HG03457 (cell line): ENCODE data around the gene ATP2B3.

Experiments used
- ATAC-seq: cut with Tn5 transposase; IDR thresholded peaks from one replicate; pipeline ENCODE4 v1.9.1; 2021; ENCODE audit warnings: moderate number of reproducible peaks; ENCODE audit not compliant: unreplicated experiment

ATP2B3 gene

DNA sequence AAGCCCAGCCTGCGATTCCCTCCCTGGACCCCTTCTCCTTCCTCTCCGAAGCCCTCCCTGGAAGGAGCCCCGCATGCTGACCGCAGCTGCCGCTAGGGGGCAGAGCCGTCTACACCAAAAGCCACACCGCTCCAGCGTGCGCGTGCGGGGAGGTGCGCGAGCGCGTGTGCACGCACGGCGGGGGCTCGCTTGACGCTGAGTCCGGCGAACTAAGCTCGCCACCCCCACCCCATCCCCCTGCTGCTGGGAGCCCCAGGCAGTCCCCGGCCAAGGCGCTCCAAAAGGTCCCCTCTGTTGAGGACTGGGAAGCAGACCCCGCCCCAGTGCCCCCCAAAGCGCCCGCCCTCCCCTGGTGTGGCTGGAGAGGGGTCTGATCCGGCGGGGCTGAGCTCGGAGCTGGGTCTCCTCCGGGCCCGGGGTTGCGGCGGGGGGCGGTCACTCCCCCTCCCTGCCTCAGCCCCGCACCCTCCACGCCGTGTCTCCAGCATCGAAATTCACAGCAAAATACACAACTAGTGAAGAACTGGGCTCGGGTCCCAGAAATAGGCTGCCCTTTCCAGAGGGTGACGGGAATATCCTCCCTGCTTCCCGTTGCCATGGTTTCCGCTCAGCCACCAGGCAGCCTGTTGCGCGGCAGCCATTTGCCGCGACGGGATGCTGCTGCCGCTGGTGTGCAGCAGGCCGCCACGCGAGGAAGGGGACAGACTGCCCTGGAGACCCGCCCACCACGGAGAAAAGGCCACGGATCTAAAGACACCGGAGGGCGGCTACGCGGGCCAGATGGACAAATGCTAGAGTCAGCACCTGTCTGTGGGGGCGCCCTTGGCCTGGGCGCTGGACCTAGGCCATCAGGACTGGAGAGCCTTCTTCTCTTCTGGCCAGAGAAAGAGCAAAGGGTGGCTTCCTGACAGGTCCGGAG lies 92.7 kb downstream of the ATP2B3 start:
- ATAC-seq = no peak

DNA sequence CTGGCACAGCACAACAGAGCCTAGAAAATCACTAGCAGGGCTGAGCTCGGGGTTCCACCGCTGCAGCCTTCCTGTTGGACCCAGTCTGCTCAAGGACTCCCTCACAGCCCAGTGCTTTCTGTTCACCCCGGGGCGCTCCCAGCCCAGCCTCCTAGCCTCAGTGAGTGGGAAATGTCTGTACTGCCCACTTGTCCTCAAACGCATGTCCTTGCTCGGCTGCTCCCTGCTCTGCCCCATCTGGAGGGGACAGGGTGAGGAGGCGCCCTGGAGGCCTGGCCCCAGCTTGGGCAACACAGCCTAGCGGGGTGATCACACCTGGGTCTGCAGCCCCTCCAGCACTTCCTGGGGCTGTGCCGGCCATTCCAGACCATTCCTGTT lies 93.4 kb downstream of the ATP2B3 start:
- no peak for ATAC-seq

DNA sequence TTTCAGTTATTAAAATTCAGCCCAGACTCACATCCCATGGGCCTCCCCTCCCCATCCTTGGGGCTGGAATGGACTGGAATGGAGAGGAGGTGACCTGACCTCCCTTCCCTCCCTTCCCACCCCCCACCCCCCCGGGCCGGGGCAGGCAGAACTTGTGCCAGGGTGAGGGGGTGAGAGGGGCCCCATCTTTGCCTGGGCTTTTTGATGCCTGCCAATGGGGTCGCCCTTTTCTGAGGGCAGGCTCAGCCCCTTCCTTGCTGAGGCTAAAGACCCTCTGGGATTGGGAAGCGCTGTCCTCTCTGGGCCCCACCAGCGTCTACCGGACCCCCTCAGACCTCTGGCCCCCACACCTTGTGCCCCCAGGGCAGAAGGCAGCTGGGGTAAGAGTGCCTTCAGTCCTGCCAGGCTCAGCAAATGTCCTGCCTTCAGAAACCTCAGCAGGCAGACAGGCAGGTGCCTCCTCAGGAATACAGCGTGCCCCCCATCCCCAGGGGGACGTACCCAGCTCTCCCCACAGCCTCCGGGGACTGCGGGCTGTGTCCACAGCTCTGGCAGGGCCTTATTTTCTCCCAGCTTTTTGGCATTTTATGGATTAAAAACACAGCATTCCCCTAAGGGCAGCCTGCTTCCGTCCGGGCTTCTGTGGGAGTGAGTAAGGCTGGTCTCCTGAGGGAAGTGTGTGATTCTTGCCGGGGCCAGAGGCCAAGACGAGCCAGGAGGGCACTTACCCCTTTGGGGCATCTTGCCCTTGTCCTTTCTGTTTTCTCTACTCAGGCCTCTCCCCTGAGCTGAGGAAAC lies 94.1 kb downstream of the ATP2B3 start:
- no peak for ATAC-seq

DNA sequence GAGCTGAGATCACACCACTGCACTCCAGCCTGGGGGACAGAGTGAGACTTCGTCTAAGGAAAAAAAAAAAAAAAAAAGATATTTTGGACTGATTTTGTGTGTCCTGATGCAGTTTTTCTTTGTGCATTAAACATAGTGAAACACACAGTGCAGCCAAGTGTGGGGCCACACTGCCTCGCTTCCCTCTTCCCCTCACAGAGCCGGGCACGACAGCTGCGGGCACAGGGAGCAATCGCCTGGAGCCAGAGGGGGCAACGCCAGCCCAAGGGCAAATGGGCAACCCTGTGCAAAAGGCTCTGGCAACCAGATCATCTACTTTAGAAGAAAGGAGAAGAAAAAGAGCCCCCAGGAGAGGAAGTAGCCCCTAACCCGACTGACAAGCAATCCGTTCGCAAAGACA lies 95.0 kb downstream of the ATP2B3 start:
- ATAC-seq = no peak

DNA sequence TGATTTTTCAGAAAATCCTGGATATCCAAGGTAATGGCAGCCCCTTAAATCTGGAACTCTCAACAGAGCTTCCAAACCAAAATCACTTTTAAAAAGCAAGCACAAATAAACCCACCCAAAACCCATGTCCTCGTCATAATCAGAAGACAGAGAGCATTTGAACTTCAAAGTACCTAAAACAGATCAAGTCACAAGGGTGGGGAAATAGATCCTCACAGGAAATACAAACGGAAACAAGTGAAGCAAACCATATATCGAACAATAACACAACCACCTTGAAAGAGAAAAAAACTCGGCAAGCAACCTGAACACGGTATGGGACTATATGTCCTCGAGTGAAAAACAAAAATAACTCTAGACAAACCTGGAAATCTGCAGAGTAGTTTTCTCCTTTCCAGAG lies 97.4 kb downstream of the ATP2B3 start:
- ATAC-seq = no peak

DNA sequence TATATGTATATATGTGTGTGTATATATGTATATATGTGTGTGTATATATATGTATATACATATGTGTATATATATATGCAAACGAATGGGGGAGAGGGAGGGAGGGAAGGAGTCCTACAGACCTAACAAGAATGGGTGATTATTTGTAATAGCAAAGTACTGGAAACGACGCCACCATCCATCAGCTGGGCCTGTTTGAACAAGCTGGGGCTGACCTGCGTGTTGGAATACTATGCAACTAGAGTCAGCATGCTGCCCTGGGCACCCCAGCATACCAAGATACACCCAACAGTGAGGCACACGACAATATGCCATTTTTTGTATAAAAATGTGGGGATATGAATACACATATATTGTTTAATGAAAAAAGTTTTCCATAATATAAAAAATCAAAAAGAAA lies 103.1 kb downstream of the ATP2B3 start:
- no peak for ATAC-seq

DNA sequence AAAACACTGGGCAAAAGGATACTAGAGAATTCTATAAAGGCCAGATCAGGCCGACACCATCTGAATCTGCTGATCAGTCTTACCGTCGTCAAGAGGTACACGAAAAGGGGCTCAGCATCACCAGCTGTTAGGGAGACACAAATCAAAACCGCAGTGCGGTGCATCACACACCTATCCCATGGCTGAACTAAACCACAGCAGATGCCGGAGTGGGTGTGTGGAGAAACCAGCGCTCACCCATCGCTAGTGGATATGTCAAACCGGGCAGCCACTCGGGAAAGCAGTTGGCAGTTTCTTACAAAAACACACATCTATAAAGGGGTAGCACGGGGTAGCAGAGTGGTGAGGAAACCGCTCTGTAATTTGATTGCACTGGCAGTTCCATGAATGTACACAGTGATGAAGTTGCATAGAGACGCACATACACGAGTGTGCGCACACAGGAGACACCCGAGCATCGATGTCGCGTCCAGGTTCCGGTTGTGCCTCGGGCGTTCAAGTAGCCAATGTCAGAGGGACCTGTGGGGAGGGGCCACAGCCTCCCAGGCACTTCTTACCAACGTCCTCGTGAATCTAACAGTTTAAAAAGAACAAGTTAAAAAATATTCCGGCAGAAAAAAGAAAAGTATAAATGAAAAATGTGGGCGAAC lies 104.6 kb downstream of the ATP2B3 start:
- no peak for ATAC-seq

DNA sequence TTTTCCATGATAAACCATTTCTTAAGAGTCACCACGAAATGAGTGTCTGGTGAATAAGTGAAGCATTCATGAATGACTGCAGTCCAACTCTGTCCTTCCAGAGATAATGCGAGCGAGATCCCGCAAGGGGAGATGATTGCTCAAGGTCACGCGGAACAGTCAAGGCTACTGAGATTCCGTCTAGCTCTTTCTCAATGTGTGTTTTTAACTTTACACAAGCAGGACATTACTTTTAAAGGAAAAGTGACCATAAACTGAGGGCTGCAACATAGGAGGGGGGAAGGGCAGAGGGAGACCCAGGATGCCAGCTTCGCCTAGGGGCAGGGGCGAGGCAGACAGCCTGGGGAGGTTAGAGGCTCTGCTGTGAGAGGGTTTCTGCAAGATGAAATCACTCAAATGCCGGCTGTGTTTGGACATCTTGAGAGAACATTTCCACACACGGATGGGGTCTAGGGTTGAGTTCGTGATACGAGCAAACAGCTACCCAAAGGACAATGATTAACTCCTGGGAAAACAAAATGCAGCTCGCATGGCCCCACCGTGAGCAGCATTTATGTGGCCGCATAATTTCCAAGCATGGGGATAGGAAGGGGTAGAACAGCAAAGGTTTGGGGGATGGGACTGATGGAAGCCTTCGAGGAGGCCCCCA lies 105.3 kb downstream of the ATP2B3 start:
- no peak for ATAC-seq

DNA sequence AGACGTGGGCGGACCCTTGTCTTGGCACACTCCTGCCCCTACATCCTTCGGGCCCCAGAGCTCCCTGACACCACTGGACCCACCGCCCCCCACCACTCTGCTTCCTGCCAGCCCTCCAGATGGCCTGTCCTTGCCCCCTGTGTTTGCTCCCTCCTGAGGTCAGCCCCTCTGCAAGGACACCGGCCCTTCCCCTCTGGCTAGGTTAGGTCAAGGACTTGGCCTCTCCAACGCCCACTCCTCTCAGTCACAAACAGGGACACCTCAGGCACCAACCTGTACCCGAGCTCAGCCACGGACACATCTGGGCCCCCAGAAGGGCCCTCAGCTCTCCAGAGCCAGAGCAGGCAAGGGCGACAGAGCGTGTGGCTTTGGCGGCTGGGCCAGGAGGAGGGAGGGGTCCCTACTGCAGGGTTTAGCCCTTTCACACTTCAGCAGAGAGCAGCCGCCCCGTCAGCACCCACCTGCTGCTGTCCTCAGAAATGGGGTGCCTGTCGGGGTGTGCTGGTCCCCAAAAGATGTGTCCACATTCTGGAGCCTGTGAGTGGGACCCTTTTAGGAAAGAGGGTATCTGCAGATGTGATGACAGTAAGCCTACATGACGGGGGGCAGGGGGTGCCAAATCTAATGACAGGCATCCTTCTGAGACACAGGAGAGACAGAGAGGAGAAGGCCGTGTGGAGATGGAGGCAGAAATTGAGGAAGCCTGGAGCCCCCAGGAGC lies 106.0 kb downstream of the ATP2B3 start:
- ATAC-seq = no peak

DNA sequence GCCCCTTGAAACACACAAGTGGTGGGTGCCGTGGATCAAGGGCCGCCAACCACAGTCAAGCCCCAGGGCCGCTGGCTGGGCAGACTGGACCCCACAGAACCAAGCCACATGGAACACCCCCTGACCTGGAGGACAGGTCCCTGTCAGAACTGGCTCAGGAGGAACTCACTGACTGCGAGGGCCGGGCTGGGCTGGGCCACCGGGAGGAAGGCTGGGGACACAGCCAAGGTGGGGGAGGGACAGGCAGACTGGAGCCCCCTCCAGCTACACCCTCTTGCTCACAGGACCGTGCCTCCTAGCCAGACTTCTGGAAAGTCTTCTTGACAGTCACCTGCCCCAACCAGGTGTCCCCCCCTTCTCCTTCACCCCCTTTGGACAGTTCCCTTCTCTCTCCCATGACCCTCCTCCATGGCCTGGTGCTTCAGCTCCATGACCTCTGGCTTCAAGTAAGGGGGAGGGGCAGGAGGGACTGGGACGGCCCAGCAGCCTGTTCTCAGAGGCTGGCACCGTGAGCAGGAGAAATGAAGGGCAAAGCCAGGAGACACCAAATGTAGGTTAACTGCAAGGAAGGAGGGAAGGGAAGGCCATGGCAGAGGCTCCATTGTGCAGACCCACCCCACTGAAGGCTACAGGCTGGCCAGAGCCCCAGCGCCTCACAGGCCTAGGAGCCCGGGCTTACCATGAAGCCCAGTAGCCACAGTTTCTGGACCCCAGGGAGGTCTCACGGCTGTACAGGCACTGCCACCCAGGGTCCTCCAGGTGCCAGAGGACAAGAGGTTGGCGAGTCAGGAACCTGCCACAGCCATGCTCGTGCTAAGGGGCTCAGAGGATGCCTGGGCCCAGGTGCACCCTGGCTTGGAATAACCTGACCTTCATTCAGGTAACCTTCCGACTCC lies 107.0 kb downstream of the ATP2B3 start:
- no peak for ATAC-seq

DNA sequence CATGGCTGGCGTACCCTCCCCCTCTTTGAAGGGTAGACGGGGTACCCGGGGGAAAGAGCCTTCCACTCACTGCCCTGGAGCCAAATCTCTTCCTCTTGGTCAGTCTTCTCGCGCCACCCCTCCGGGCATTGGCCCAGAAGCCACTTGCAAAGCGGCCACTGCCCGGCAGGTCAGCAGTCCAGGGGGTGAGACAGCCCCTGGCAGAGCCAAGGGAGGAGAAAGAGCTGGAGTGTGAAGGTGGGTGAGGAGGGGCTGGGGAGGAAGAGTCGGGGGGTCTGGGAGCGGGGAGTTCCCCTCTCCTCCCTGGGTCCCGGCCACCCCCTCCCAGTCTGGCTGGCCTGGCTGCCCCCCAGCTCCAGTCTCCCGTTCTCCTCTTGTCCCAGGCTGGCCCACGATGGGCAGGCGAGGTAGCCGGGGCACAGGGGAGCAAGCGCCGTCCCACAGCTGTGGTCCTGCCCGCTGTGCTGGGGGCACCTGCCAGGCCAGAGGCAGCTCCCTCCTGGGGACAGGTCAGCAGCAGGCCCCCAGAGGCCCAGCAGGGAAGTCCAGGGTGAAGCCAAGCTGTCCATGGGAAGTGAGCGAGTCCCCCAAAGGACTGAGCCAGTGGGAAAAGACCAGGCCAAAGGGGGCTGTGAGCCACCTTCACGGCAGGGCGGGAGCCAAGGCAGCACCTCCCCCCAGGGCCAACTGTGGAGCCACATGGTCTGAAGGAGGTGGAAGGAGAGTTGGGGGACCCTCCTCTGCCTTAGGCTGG lies 108.0 kb downstream of the ATP2B3 start:
- no peak for ATAC-seq

DNA sequence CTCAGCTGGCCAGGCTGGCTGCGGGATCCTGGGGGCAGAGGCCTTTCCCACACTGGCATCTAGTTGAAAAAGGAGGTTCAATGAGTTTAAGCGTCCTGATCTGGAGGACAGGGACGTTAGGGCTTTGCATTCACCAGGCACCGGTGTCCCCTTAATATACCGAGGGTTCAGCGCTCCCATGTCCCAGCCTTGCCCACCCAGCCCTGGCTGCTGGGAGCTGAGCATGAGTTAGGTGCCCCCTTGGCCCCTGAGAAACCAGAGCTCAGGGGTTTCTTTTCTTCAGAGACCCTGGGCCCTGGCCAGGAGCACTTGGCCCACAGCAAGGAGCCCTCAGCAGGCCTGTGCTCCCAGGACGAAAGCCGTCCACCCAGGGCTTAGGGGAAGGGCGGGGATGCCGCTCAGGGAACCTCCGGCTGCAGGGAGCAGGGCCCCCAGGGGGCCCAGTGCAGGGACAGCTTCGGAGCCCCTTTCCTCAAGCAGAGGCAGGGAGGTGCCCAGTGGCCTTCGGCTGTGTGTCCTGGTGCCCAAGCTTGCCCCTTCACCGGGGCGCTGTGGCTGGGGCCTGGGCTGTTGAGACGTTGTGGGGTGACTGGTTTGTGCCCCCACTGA lies 108.7 kb downstream of the ATP2B3 start:
- ATAC-seq = no peak

DNA sequence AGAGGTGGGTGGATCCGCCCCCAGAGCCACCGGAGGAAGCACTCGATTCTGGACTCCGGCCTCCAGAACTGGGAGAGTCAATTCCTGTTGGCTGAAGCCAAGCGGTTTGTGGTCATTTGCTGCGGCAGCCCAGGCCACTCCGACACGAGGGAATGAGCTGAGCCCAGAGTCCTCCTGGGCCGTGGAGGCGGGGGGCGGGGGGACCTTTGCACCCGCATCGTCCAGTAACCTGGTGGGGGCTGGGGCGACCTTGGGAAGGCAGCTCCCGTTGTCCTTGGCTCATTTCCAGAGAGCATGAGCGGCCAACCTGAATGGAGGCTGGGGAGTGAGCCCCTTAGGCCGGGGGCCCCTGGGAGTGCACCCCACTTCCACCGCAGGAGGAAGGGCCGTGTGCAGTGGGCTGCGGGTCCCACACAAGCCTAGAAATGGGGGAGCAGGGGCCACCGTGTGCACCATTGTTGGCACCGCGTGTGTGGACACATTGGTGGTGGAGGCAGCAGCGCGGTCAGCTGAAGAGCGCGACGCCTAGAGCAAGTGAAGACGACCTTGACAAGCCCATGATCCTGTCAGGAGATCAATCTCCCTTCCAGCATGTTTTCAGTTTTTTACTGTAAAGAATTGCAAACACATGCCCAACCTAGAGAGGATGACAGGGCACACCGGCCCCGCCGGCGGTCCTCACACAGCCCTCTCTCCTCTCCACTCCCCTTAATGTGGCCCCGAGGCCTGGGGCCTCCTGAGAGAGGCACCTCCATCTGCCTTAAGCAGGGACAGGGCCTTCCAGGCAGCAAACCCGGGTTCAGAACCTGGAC lies 109.6 kb downstream of the ATP2B3 start:
- ATAC-seq = no peak

DNA sequence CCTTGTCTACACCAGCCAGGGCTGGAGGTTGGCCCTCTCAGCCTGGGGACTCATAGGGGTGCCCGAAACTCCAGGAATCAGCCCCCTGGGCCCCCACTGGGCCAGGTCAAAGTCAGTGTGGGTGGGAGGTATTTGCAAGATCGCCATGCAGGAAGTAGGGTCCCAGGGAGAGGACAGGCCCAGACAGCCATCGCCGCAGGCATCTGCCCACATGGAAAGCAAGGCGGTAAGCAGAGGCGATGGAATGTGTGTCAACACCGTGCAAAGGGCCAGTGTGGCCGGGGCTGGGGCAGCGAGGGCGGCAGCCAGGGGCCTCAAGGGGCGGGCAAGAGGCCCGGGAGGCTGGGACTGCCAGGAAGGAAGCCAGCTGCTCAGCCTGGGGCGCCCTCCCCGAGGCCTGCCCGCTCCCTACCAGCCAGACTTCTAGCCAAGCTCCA lies 110.3 kb downstream of the ATP2B3 start:
- ATAC-seq = no peak

DNA sequence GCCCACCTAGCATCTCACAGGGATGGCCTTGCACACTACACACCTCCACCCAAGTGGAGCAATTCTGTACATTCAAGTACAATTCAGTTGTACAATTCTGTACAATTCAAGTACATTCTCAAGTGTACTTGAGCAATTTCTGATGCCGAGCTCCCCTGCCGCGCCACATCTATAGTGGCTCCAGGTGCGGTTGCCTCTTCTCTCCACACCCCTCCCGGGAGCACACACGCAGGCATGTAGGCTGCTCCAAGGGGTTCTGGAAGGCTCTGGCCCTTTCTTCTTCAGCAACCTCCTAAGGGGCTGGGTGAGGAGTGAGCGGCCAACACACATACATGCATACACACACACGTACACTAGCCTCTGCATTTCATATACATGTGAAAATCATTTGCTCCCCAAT lies 110.7 kb downstream of the ATP2B3 start:
- ATAC-seq = no peak

DNA sequence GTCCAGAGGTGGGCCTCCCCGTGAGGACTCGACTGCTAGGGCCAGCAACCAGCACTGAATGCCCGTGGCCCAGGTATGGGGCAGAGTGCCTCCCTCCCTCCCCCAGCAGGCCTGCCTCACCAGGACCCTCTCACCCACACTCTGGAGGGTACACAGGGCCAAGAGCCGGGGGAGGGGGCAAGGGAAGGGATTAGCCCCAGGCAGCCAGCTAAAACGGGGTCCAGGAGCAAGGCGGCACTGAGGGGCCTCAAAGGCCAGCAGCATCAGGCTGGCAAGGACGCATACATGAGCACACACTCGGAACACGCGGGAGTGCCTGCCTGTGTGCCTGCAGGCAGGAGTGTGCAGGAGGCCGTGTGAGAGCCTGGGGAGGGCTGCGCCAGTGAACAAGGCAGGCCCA lies 111.2 kb downstream of the ATP2B3 start:
- no peak for ATAC-seq

DNA sequence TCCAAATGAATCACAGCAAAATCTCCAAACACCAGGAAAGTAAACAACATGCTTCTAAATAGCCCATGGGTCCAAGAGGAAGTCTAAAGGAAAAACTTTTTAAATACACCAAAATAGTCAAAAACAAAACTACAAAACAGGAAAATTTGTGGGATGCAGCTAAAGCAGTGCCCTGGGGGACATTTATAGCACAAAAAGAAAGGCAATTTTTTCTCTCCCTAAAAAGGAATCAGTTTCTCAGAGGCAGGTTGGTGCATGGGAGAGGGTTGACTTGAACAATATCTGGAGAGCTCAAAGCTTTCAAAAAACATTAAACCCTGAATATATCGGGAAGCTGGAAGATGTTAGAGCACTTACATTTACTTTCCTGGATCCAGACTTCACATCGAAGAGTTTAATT lies 113.9 kb downstream of the ATP2B3 start:
- no peak for ATAC-seq
